Measurements from ENCODE around the gene MORF4L1. TPM values are rescaled to one million over a fixed set of nuclear protein-coding genes. Genes with fewer than 3 reads are reported as not detected.
A peak's percentile ranks its signal among the peaks of the same experiment; 100 is the strongest.
"Not testable (repeated sequence)": the region's sequence is repeated elsewhere in the genome, so short reads cannot be mapped to it uniquely, and the experiment has no call there.

Gene MORF4L1
- total RNA-seq, 4 donors from 2014 or later, result 149 to 330 (median 235) TPM

- H3K27ac ChIP-seq, result peak overlapping the region; percentile 98 to 100 (median 99)
- no peaks in the 10 kb centered on the region for H3K27me3 ChIP-seq
- WGBS, 2 donors (ENCODE audit: low coverage in 1 of 2), result 0% methylated on average over 9 to 72 of the region's 75 CpGs
- intact Hi-C loops (cut with DNase I; ENCODE audit: low total_unique reads), result no loop called here
- no peaks in the 10 kb centered on the region for H3K36me3 ChIP-seq
- peak; percentile 86 for DNase-seq
- H3K4me3 ChIP-seq, result peak overlapping the region; percentile 71 to 97 (median 91)
- H3K4me1 ChIP-seq, result peaks cover 6 to 41% (median 37%) of the 10 kb centered on the region in 4 donors
- no peaks in the 10 kb centered on the region for H3K9me3 ChIP-seq
- TF ChIP-seq POLR2AphosphoS5 (IDR thresholded peaks at IDR 0.05) (peak; percentile 59 to 71 (median 66)), EP300 (IDR thresholded peaks at IDR 0.05; ENCODE audit: low read depth) (no peak), CTCF (IDR thresholded peaks at IDR 0.05) (peak in 2 of 5 experiments; percentile 16 to 37), POLR2A (IDR thresholded peaks at IDR 0.05) (peak; percentile 91)
- in situ Hi-C loops (cut with MboI; ENCODE audit: low pct_ligation_motif_present in 1 of 4, low pct_unique_long_range_greater_than_20kb in 1 of 4, low sequenced_read_pairs in 3 of 4), result no loop called here
Measured at GRCh38 chr15:78872972-78873792, 492 bp downstream of the MORF4L1 start.

- Histone ChIP-seq H3K27me3 (no peaks in the 10 kb centered on the region), H3K27ac (peak overlapping the region; percentile 98 to 100 (median 99)), H3K9me3 (no peaks in the 10 kb centered on the region), H3K4me3 (peak overlapping the region; percentile 71 to 97 (median 91)), H3K36me3 (no peaks in the 10 kb centered on the region), H3K4me1 (peaks cover 6 to 50% (median 45%) of the 10 kb centered on the region in 4 donors)
- DNase-seq, result peak; percentile 24
- intact Hi-C loops (cut with DNase I; ENCODE audit: low total_unique reads) (no loop called here), in situ Hi-C loops (cut with MboI; ENCODE audit: low pct_ligation_motif_present in 1 of 4, low pct_unique_long_range_greater_than_20kb in 1 of 4, low sequenced_read_pairs in 3 of 4) (no loop called here)
- WGBS, 2 donors (ENCODE audit: low coverage in 1 of 2), result 0 to 1% methylated on average over 20 to 38 of the region's 38 CpGs
- no peak for TF ChIP-seq POLR2A (IDR thresholded peaks at IDR 0.05)
Measured at GRCh38 chr15:78873793-78874765, 1.4 kb downstream of the MORF4L1 start.

DNA sequence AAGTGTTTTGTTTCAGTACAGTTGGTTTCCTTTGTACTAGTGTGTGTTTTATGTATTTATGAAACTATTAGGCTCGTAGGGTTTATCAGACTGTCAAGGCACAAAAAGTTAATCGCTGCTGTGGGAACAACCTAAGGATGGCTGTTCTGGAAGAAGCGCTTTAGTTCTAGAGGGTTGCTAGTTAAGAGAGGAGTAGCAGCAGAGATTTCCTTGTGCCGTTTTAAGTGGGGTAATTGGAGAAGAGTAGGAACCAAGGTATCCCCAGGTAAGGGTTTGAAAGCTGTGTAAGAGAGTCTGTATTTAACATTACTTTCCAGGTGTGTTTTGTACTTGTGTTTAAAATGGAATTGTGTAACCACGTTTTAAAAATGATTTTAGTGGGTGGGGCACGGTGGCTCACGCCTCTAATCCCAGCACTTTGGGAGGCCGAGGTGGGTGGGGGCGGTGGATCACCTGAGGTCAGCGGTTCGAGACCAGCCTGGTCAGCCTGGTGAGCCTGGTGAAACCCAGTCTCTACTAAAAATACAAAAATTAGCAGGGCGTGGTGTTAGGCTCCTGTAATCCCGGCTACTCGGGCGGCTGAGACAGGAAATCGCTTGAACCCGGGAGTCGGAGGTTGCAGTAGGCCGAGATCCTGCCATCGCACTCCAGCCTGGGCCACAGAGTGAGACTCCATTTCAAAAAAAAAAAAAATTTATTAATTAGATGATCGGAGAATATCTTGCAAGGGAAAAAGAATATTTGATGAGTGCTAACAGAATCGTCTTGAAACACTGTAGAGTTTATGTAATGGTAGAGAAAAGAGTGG lies 2.6 kb downstream of the MORF4L1 start:
- Histone ChIP-seq H3K36me3 (no peaks in the 10 kb centered on the region), H3K9me3 (no peaks in the 10 kb centered on the region), H3K27me3 (no peaks in the 10 kb centered on the region), H3K4me3 (peak overlapping the region in 1 of 4 donors; percentile 93), H3K27ac (peak overlapping the region; percentile 98 to 100 (median 99)), H3K4me1 (peaks cover 8 to 62% (median 53%) of the 10 kb centered on the region in 4 donors)
- in situ Hi-C loops (cut with MboI; ENCODE audit: low pct_ligation_motif_present in 1 of 4, low pct_unique_long_range_greater_than_20kb in 1 of 4, low sequenced_read_pairs in 3 of 4) (no loop called here), intact Hi-C loops (cut with DNase I; ENCODE audit: low total_unique reads) (no loop called here)
- no peak for DNase-seq
- 50 to 53% methylated on average over 22 of the region's 22 CpGs for WGBS, 2 donors (ENCODE audit: low coverage in 1 of 2)
- TF ChIP-seq POLR2A (IDR thresholded peaks at IDR 0.05), result no peak
- no peak for TF ChIP-seq CTCF (IDR thresholded peaks at IDR 0.05)
- TF ChIP-seq EP300 (IDR thresholded peaks at IDR 0.05; ENCODE audit: low read depth), result no peak
- no peak for TF ChIP-seq POLR2AphosphoS5 (IDR thresholded peaks at IDR 0.05)

GRCh38 chr15:78876954-78877353 lies 4.3 kb downstream of the MORF4L1 start:
- DNase-seq; H3K9me3 ChIP-seq; H3K27me3 ChIP-seq; H3K36me3 ChIP-seq; in situ Hi-C loops (cut with MboI; ENCODE audit: low pct_ligation_motif_present in 1 of 4, low pct_unique_long_range_greater_than_20kb in 1 of 4, low sequenced_read_pairs in 3 of 4); intact Hi-C loops (cut with DNase I; ENCODE audit: low total_unique reads): not testable (repeated sequence)
- 73 to 79% methylated on average over 2 to 11 of the region's 14 CpGs for WGBS, 2 donors (ENCODE audit: low coverage in 1 of 2)
- H3K4me3 ChIP-seq, result peak overlapping the region in 1 of 4 donors; percentile 93
- peaks cover 8 to 74% (median 53%) of the 10 kb centered on the region in 4 donors for H3K4me1 ChIP-seq
- peak overlapping the region in 2 of 4 donors; percentile 24 to 98 for H3K27ac ChIP-seq
